HepG2 (cell line): Measurements from ENCODE around the gene LSM14B. TPM values are rescaled to one million over a fixed set of nuclear protein-coding genes. Genes with fewer than 3 reads are reported as not detected.

ENCODE experiments used
- BRD4 ChIP-seq: sonication (generic); formaldehyde crosslinking; IDR thresholded peaks from 2 replicates; pipeline ENCODE4 v1.4.0; 2020; ENCODE audit warnings: missing genetic modification reagents
- FLYWCH1 ChIP-seq: sonication (generic); formaldehyde crosslinking; IDR thresholded peaks from 2 replicates; pipeline ENCODE4 v1.8.1; 2023; ENCODE audit warnings: mild to moderate bottlenecking, missing genetic modification reagents
- GMEB2 ChIP-seq: IDR thresholded peaks from 2 replicates; pipeline ENCODE4 v1.6.1; 2016; ENCODE audit warnings: missing biosample characterization, missing genetic modification reagents, low read depth
- HNRNPLL ChIP-seq: fragments of 200-400 bp; formaldehyde crosslinking; IDR thresholded peaks from 2 replicates; pipeline ENCODE4 v1.6.1; 2017; ENCODE audit warnings: mild to moderate bottlenecking, low read depth, low read length; ENCODE audit not compliant: poor library complexity, severe bottlenecking
- JUN ChIP-seq: sonication (generic); formaldehyde crosslinking; IDR thresholded peaks from 2 replicates; pipeline ENCODE4 v1.4.0; 2020; ENCODE audit warnings: mild to moderate bottlenecking, missing genetic modification reagents
- MTA1 ChIP-seq: sonication (generic); formaldehyde crosslinking; IDR thresholded peaks from 2 replicates; pipeline ENCODE4 v1.4.0; 2020; ENCODE audit warnings: missing genetic modification reagents, mild to moderate bottlenecking, borderline replicate concordance
- RNF219 ChIP-seq: sonication (generic); formaldehyde crosslinking; IDR thresholded peaks from 2 replicates; pipeline ENCODE4 v1.5.0; 2020; ENCODE audit warnings: mild to moderate bottlenecking, missing genetic modification reagents
- SNAI1 ChIP-seq: sonication (generic); formaldehyde crosslinking; IDR thresholded peaks from 2 replicates; pipeline ENCODE4 v1.5.0; 2020; ENCODE audit warnings: mild to moderate bottlenecking, missing genetic modification reagents, borderline replicate concordance
- STAT5B ChIP-seq: sonication (generic); formaldehyde crosslinking; IDR thresholded peaks from 2 replicates; pipeline ENCODE4 v1.4.0; 2020; ENCODE audit warnings: missing genetic modification reagents
- THRA ChIP-seq: sonication (generic); formaldehyde crosslinking; IDR thresholded peaks from 2 replicates; pipeline ENCODE4 v1.4.0; 2020; ENCODE audit warnings: missing genetic modification reagents, borderline replicate concordance
- ZNF572 ChIP-seq: sonication (generic); formaldehyde crosslinking; IDR thresholded peaks from 2 replicates; pipeline ENCODE4 v1.5.1; 2020; ENCODE audit warnings: mild to moderate bottlenecking, missing genetic modification reagents
- ZNF629 ChIP-seq: sonication (generic); formaldehyde crosslinking; conservative IDR thresholded peaks from 2 replicates; pipeline ENCODE4 v1.5.0; 2020; ENCODE audit warnings: missing genetic modification reagents
- ZNF761 ChIP-seq: sonication (generic); formaldehyde crosslinking; conservative IDR thresholded peaks from 2 replicates; pipeline ENCODE4 v1.4.0; 2020; ENCODE audit warnings: mild to moderate bottlenecking, missing genetic modification reagents
- ZNF883 ChIP-seq: sonication (generic); formaldehyde crosslinking; IDR thresholded peaks from 2 replicates; pipeline ENCODE4 v1.5.1; 2020; ENCODE audit warnings: mild to moderate bottlenecking, missing genetic modification reagents; ENCODE audit errors: not compliant biosample characterization
- polyA plus RNA-seq, 8 experiments: library from polyadenylated mRNA; depleted of rRNA in 3 of 8; stranded (reverse) in 7 of 8; unstranded in 1 of 8; fragments of >200 nt; fragmentation: Illumina TruSeq in 4 of 8; extraction: Trizol in 4 of 8; gene quantifications; 2 replicates each; pipeline versions ENCODE4 v1.2.1 to v1.2.3, GENCODE V29; 2011 to 2016; ENCODE audit warnings: low read depth in 4 of 8, missing spikeins in 1 of 8, mixed read lengths in 1 of 8; ENCODE audit not compliant: insufficient read depth in 1 of 8
- total RNA-seq, 5 experiments: library from RNA; depleted of rRNA; stranded (reverse); fragments of >200 nt; fragmentation: Illumina TruSeq; extraction: Trizol; gene quantifications; 2 replicates each; pipeline ENCODE4 v1.2.3, GENCODE V29; 2016; ENCODE audit warnings: low read depth in 1 of 5
- TF ChIP-seq, protein P1 (sequence below): sonication (generic); formaldehyde crosslinking; IDR thresholded peaks from 2 replicates; pipeline ENCODE4 v1.4.0; 2020; ENCODE audit warnings: missing genetic modification reagents
- TF ChIP-seq, protein P2 (sequence below): sonication (generic); IDR thresholded peaks from 2 replicates; pipeline ENCODE4 v1.6.1; 2016; ENCODE audit warnings: low read depth, borderline replicate concordance
- TF ChIP-seq, protein P3 (sequence below): IDR thresholded peaks from 2 replicates; pipeline ENCODE4 v1.6.1; 2016

The LSM14B gene
- total and polyA plus RNA-seq, 2 of the 13 experiments (the other 11 are each of a cell fraction or from before 2014, with no cell fraction given) = 43.3 to 79.2 TPM

GRCh38 chr20:62087227-62087626 is 35.0 kb upstream of the LSM14B start (continued):
- TF ChIP-seq ZNF629 (CRISPR knock-in tag) (no peak), SNAI1 (CRISPR knock-in tag) (no peak), MTA1 (CRISPR knock-in tag) (0 out of 2 replicates have a peak, but pooled peaks have one; percentile 1), THRA (CRISPR knock-in tag) (no peak), FLYWCH1 (no peak), ZNF761 (CRISPR knock-in tag) (no peak), ZNF883 (no peak), ZNF572 (no peak), HNRNPLL (peak; percentile 25), RNF219 (CRISPR knock-in tag) (no peak), JUN (CRISPR knock-in tag) (no peak), GMEB2 (no peak), STAT5B (CRISPR knock-in tag) (no peak), BRD4 (CRISPR knock-in tag) (no peak)
- TF ChIP-seq, protein P1, sequence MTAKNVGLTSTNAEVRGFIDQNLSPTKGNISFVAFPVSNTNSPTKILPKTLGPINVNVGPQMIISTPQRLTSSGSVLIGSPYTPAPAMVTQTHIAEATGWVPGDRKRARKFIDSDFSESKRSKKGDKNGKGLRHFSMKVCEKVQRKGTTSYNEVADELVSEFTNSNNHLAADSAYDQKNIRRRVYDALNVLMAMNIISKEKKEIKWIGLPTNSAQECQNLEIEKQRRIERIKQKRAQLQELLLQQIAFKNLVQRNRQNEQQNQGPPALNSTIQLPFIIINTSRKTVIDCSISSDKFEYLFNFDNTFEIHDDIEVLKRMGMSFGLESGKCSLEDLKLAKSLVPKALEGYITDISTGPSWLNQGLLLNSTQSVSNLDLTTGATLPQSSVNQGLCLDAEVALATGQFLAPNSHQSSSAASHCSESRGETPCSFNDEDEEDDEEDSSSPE (CRISPR knock-in tag) = no peak
- TF ChIP-seq, protein P2, sequence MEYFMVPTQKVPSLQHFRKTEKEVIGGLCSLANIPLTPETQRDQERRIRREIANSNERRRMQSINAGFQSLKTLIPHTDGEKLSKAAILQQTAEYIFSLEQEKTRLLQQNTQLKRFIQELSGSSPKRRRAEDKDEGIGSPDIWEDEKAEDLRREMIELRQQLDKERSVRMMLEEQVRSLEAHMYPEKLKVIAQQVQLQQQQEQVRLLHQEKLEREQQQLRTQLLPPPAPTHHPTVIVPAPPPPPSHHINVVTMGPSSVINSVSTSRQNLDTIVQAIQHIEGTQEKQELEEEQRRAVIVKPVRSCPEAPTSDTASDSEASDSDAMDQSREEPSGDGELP = peak; percentile 41; the same call in 1 of the 2 replicates
- TF ChIP-seq, protein P3, sequence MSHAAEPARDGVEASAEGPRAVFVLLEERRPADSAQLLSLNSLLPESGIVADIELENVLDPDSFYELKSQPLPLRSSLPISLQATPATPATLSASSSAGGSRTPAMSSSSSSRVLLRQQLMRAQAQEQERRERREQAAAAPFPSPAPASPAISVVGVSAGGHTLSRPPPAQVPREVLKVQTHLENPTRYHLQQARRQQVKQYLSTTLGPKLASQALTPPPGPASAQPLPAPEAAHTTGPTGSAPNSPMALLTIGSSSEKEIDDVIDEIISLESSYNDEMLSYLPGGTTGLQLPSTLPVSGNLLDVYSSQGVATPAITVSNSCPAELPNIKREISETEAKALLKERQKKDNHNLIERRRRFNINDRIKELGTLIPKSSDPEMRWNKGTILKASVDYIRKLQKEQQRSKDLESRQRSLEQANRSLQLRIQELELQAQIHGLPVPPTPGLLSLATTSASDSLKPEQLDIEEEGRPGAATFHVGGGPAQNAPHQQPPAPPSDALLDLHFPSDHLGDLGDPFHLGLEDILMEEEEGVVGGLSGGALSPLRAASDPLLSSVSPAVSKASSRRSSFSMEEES (CRISPR knock-in tag) = no peak
